ENCODE measurements around the gene TAF8. TPM values are rescaled to one million over a fixed set of nuclear protein-coding genes. Genes with fewer than 3 reads are reported as not detected.

TAF8 gene
- 15.2 and 20.6 TPM in 2 replicates for total RNA-seq

GRCh38 chr6:42050297-42051267 is at the start of gene TAF8:
TAF8 (plus strand) TSS chr6:42050524; CDS start chr6:42050542, 18 bp downstream.

Other genes starting within 250 kb of the TAF8 start
- 1.7 and 2.8 TPM in 2 replicates for gene USP49, start 155.1 kb upstream of the TAF8 start, total RNA-seq
- 28.0 and 30.4 TPM in 2 replicates for gene MED20, start 129.4 kb upstream of the TAF8 start, total RNA-seq
- gene BYSL, start 129.0 kb upstream of the TAF8 start, total RNA-seq: 33.1 and 41.8 TPM in 2 replicates
- gene CCND3, start 108.7 kb upstream of the TAF8 start, total RNA-seq: 40.9 and 76.5 TPM in 2 replicates
- 0.85 TPM in 1 of 2 replicates, not detected in the other for gene C6orf132, start 92.1 kb downstream of the TAF8 start, total RNA-seq
- not detected in 2 replicates for gene GUCA1A, start 122.8 kb downstream of the TAF8 start, total RNA-seq
- gene GUCA1B, start 144.4 kb downstream of the TAF8 start, total RNA-seq: 0.28 TPM in 1 of 2 replicates, not detected in the other
- 35.6 and 39.9 TPM in 2 replicates for gene MRPS10, start 167.3 kb downstream of the TAF8 start, total RNA-seq